A549 (cell line): ENCODE measurements around the gene MAPK8IP3.

ENCODE experiments used
- CEBPB ChIP-seq, 2 experiments: fragments of >200 bp in 1 of 2; sonication (Bioruptor Twin) in 1 of 2; formaldehyde crosslinking in 1 of 2; IDR thresholded peaks; 2 replicates each; pipeline ENCODE4 v1.6.1; 2012 to 2016
- CTCF ChIP-seq: fragments of >200 bp; sonication (Bioruptor Twin); formaldehyde crosslinking; IDR thresholded peaks from 3 replicates; pipeline ENCODE4 v1.5.1; 2016
- ELK1 ChIP-seq: fragments of 150-350 bp; IDR thresholded peaks from 2 replicates; pipeline ENCODE4 v1.6.1; 2014; ENCODE audit warnings: low read depth, mild to moderate bottlenecking, low read length
- KDM1A ChIP-seq: fragments of 200-600 bp; sonication (generic); IDR thresholded peaks from 2 replicates; pipeline ENCODE4 v1.6.1; 2016; ENCODE audit warnings: low read depth, mild to moderate bottlenecking
- PHF8 ChIP-seq: fragments of 200-600 bp; sonication (generic); IDR thresholded peaks from 2 replicates; pipeline ENCODE4 v1.6.1; 2016; ENCODE audit warnings: low read depth, mild to moderate bottlenecking, antibody characterized with exemption, moderate library complexity, borderline replicate concordance
- POLR2A ChIP-seq: IDR thresholded peaks from 2 replicates; pipeline ENCODE4 v1.6.1; 2012; ENCODE audit warnings: mild to moderate bottlenecking, low read length
- RAD21 ChIP-seq, 2 experiments: fragments of >200 bp in 1 of 2; sonication (Bioruptor Twin) in 1 of 2; formaldehyde crosslinking in 1 of 2; IDR thresholded peaks in 1 of 2; conservative IDR thresholded peaks in 1 of 2; 2 replicates in 1 of 2; 3 replicates in 1 of 2; pipeline ENCODE4 v1.6.1; 2012 to 2018; ENCODE audit warnings: inconsistent platforms in 1 of 2
- REST ChIP-seq: fragments of 200-600 bp; sonication (generic); IDR thresholded peaks from 2 replicates; pipeline ENCODE4 v1.6.1; 2016; ENCODE audit warnings: antibody characterized with exemption, mild to moderate bottlenecking, moderate library complexity
- USF2 ChIP-seq: fragments of 450-650 bp; IDR thresholded peaks from 2 replicates; pipeline ENCODE4 v1.6.1; 2014; ENCODE audit warnings: antibody characterized with exemption

- TF ChIP-seq CTCF: no peak
- TF ChIP-seq KDM1A: no peak
- no peak for TF ChIP-seq RAD21 (conservative IDR thresholded peaks at IDR 0.05 in 1 of 2, IDR thresholded peaks at IDR 0.05 in 1 of 2)
- TF ChIP-seq USF2: no peak
- TF ChIP-seq ELK1: no peak
- TF ChIP-seq PHF8: no peak
- no peak for TF ChIP-seq POLR2A
- TF ChIP-seq REST: no peak
- no peak for TF ChIP-seq CEBPB (IDR thresholded peaks at IDR 0.05)
Measured at GRCh38 chr16:1776991-1777374, 71.0 kb downstream of the MAPK8IP3 start.
